VCaP (cell line): ENCODE results near the gene CMKLR1.

ENCODE experiments used
- H3K27ac ChIP-seq: fragments of 450-650 bp; 2 replicates; pipeline ENCODE4 v1.5.1; 2017
- TF ChIP-seq, protein P1 (sequence below): fragments of 450-650 bp; conservative IDR thresholded peaks from 2 replicates; pipeline ENCODE4 v1.5.1; 2017; ENCODE audit warnings: mild to moderate bottlenecking, moderate library complexity

CMKLR1 gene

DNA sequence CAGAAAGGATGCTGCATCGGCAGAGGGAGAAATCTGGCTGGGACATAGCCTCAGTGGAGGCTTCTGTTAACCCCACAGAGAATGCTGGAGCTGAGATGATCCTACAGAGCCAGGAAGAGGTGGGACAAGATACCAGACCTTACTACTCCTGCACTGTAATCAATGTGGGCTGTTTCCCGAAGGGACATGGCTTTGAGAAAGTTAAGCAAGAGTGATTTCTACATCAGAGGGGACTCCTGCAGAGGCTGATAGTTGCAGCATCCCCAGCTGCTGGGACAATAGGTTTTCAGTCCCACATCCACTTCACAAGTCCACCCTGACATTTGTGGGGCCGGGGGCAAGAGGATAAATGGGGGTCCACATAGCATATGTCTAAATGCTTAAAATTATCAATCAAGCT is 22.5 kb upstream of the CMKLR1 start:
- H3K27ac ChIP-seq, result no peak overlapping the region
- TF ChIP-seq, protein P1, sequence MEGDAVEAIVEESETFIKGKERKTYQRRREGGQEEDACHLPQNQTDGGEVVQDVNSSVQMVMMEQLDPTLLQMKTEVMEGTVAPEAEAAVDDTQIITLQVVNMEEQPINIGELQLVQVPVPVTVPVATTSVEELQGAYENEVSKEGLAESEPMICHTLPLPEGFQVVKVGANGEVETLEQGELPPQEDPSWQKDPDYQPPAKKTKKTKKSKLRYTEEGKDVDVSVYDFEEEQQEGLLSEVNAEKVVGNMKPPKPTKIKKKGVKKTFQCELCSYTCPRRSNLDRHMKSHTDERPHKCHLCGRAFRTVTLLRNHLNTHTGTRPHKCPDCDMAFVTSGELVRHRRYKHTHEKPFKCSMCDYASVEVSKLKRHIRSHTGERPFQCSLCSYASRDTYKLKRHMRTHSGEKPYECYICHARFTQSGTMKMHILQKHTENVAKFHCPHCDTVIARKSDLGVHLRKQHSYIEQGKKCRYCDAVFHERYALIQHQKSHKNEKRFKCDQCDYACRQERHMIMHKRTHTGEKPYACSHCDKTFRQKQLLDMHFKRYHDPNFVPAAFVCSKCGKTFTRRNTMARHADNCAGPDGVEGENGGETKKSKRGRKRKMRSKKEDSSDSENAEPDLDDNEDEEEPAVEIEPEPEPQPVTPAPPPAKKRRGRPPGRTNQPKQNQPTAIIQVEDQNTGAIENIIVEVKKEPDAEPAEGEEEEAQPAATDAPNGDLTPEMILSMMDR, result no peak

DNA sequence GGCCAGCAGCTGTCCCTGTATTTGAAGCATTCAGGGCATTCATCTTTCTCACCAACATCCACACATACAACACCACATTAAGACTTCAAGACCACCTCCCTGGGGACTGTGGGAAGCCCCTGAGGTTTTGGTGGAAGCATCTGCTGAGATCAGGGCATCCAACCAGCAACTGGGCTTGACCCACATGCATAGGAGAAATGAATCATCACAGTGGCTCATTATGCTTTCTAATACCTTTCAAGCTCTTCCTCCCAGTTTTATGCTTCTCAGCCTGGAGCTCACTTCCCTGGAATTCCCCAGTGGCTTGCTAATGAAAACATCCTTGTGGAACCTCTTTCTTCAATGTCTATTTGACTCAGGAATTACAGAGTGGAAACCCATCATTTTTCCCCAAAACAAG is 21.4 kb upstream of the CMKLR1 start:
- TF ChIP-seq, protein P1, result no peak
- H3K27ac ChIP-seq, result no peak overlapping the region

DNA sequence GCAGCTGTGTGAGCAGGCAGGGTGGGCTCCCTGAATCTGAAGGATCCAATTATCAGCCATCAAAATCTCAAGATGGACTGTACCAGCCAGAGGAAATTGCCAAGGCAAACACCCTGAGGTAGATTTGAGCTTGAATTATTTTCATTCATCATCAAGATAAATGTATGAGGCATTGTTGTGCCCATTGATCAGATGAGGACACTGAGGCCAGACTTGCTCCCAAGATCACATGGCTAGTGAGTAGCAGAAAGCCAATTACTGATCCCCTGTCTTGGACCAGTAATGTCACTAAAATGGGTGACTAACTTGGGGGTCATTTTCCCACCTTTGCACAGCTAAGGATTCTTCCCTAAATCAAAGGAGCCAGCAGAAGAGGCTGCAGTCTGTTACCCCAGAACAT is 20.9 kb upstream of the CMKLR1 start:
- TF ChIP-seq, protein P1, result no peak

DNA sequence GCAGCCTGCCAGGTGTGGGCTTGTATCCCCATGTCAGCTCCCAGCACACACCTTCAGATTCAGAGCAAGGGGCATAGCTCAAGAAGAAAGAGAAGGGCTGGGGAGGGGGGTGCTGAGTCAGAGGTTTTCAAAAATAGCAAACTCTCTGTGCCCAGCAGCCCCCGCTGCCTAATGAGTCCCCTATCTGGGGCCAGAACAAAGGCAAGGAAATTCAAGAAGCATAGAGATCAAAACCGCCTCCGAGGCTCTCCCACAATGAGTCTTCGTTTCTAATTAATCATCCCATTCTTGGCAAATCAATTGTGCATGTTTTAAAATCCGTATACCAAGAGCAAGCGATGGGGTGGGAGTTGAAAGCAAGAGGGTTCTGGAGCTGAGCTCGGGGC is 19.5 kb upstream of the CMKLR1 start:
- TF ChIP-seq, protein P1, result no peak
- H3K27ac ChIP-seq, result no peak overlapping the region

More for the DNA sequence above, 20.9 kb upstream of the CMKLR1 start:
- H3K27ac ChIP-seq, result no peak overlapping the region

DNA sequence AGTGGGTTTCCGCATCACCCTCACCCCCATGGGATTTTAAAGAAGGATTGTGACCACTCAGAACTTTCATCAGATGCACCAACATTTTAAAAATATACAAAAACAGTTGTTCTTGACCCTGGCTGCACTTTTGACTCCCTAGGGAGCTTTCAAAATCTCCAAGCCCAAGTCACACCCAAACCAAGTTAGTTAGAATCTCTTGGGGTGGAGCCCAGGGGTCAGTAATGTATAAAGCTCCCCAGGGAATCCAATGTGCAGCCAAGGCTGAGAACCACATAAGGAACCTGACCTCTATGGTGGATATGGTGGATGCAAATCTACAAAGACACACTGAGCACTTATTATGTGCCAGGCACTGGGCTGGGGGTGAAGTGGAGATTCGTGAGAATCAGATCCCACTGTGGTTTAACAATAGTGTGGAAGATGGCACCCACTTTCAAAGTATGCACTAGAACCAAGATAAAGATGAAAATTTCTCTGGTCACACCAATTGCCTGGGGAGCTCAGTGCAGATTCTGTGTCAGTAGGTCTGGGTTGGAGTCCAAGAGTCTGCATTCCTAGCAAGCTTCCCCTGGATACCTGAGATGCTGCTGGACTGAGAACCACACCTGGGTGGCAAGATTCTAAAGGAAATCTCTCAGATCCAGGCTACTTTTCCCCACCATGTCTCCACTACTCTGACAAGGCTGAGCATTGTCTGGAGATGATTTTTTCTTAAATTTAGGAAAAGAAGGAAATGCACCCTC is 18.9 kb upstream of the CMKLR1 start:
- no peak overlapping the region for H3K27ac ChIP-seq
- TF ChIP-seq, protein P1, result no peak

DNA sequence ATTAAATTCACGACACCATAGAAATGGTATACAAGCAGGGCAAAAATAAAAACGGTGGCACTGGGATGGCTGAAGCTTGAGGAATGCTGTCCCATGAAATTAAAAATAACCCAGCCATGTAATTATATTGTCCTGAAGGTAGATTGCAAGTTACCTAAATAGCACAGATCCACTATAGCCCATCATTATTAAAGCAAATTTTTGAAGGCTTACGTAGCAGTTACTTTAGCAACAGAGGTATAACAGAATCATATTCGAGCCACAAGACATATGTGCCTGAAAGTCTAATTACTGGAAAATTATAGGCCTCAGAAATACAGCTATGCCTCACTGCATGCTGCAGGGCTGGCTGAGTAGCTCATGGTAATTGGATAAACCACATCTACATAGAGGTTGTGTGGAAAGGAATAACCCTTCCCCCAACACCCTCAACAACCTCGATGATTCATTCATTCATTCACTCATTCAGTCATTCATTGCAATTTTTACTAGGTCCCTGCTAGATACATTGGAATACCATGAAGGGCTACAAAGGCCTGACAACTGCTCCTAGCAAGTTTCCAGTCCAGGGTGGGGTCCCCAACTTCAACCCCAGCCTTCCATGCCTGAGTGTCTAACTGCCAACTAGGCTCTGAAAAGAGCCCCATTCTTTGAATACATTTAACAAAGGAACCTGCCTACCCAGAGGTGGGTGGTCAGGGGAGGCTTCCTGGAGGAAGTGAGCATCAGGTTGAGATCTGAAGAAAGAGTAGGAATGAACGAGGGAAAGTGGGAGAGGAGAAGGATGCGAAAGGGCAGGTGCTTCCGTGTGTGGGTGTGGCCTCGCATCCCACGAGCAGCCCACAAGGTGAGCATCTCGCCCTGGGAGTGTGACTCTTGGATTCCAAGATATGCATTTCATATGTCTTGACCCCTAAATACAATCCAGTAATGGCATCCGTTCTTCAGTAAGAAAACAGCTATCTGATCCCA is 18.0 kb upstream of the CMKLR1 start:
- TF ChIP-seq, protein P1, result no peak

DNA sequence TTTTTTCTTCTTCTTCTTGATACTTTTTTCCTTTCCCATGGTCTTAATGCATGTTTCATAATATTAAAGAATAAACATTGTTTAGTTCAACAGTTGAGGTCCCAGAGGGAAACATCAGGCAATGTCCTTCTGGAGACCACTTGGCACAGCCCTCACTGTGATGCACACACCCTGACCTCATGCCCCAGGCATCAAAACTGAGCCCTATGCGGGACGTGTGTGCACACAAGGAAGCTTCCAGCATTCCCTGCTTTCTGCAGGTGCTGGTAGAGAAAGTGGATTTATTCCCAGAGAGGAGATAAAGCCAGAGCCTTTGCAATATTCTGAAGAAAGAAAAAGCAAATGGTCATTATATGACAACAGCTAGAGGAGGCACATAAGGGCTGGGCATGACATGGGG is 16.0 kb upstream of the CMKLR1 start:
- H3K27ac ChIP-seq, result no peak overlapping the region
- TF ChIP-seq, protein P1, result no peak

More for the DNA sequence above, 18.0 kb upstream of the CMKLR1 start:
- H3K27ac ChIP-seq, result no peak overlapping the region
